Measurements from ENCODE around the gene SOCS6. TPM values are rescaled to one million over a fixed set of nuclear protein-coding genes. Genes with fewer than 3 reads are reported as not detected.

Gene SOCS6
- total and polyA plus RNA-seq, 2 donors (not counting 3 experiments of a cell fraction or from before 2014, with no cell fraction given): 8.6 to 15.0 TPM

- POLR2A ChIA-PET: no interaction called here
Measured at GRCh38 chr18:70362258-70362657, 73.4 kb downstream of the SOCS6 start.

GRCh38 chr18:70363861-70364260 is 75.0 kb downstream of the SOCS6 start:
- H4K20me1 ChIP-seq (replicated peaks; ENCODE audit: control insufficient read depth, extremely low read depth, insufficient read depth, low read length): no peaks in the 10 kb centered on the region
- H3K9ac ChIP-seq (replicated peaks; ENCODE audit: extremely low read depth, insufficient read depth, low read length): no peak overlapping the region
- intact Hi-C loops (cut with micrococcal nuclease) (no loop called here), dilution Hi-C loops (cut with MboI; ENCODE audit: extremely low pct_ligation_motif_present, low sequenced_read_pairs) (no loop called here)
- peaks cover 0 to 3% of the 10 kb centered on the region in 2 experiments for H3K27me3 ChIP-seq (ENCODE audit: control insufficient read depth in 2 of 2, insufficient read depth in 2 of 2, low read length in 2 of 2)
- H2AFZ ChIP-seq (ENCODE audit: low read depth, low read length): no peak overlapping the region
- no peaks in the 10 kb centered on the region for H3K79me2 ChIP-seq (ENCODE audit: control insufficient read depth, insufficient read depth, low read length)
- peak; percentile 72 for FAIRE-seq
- no peak overlapping the region for H3K4me2 ChIP-seq (ENCODE audit: insufficient read depth, low read length)
- no TSS peak for BruUV-seq (replicated peaks)
- ChIA-PET POLR2A (interaction anchor here (0.6 kb wide), 1 partner anchor 28 kb away, joined by 4 read pairs; no protein-coding TSS in a partner anchor), CTCF (interaction anchor here (2.3 kb wide), 1 partner anchor 70 kb away, joined by 8 read pairs; no protein-coding TSS in a partner anchor)
- DNase-seq (ENCODE audit: low read depth, low spot score): peak; percentile 56
- no peaks in the 10 kb centered on the region for H3K36me3 ChIP-seq (ENCODE audit: control insufficient read depth in 2 of 2, extremely low read depth in 1 of 2, insufficient read depth in 2 of 2, low read length in 2 of 2)
- no peak overlapping the region for H3K27ac ChIP-seq (ENCODE audit: insufficient read depth, low read depth, low read length)
- no peaks in the 10 kb centered on the region for H3K9me3 ChIP-seq (replicated peaks; ENCODE audit: control insufficient read depth, insufficient read depth, low read length)
- H3K4me1 ChIP-seq (ENCODE audit: control insufficient read depth, extremely low read depth, insufficient read depth, low read length): no peaks in the 10 kb centered on the region
- no peaks in the 10 kb centered on the region for H3K9me1 ChIP-seq (replicated peaks; ENCODE audit: control insufficient read depth, extremely low read depth, insufficient read depth, low read length)
- no peak overlapping the region for H3K4me3 ChIP-seq (replicated peaks in 1 of 3; ENCODE audit: insufficient read depth in 1 of 3, low read depth in 1 of 3, low read length in 3 of 3)
- peak; percentile 14 for TF ChIP-seq FOS (IDR thresholded peaks at IDR 0.05; ENCODE audit: borderline replicate concordance, insufficient read depth, low read length)
- TF ChIP-seq, protein P1, sequence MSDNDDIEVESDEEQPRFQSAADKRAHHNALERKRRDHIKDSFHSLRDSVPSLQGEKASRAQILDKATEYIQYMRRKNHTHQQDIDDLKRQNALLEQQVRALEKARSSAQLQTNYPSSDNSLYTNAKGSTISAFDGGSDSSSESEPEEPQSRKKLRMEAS (IDR thresholded peaks at IDR 0.05; ENCODE audit: insufficient read depth, insufficient read length): no peak
- TF ChIP-seq GATA2 (IDR thresholded peaks at IDR 0.05; ENCODE audit: insufficient read depth, insufficient read length, low read depth, low read length): no peak
- TF ChIP-seq POLR2AphosphoS5 (IDR thresholded peaks at IDR 0.05; ENCODE audit: insufficient read depth, low read depth, low read length): no peak
- TF ChIP-seq MYC (IDR thresholded peaks at IDR 0.05; ENCODE audit: low read depth, low read length): no peak

More at GRCh38 chr18:70362258-70362657, 73.4 kb downstream of the SOCS6 start:
- dilution Hi-C loops (cut with MboI; ENCODE audit: extremely low pct_ligation_motif_present, low sequenced_read_pairs) (no loop called here), intact Hi-C loops (cut with micrococcal nuclease) (no loop called here)
- Histone ChIP-seq H3K4me3 (replicated peaks in 1 of 3; ENCODE audit: insufficient read depth in 1 of 3, low read depth in 1 of 3, low read length in 3 of 3) (no peak overlapping the region), H3K9ac (replicated peaks; ENCODE audit: extremely low read depth, insufficient read depth, low read length) (no peak overlapping the region), H2AFZ (ENCODE audit: low read depth, low read length) (no peak overlapping the region), H3K4me1 (ENCODE audit: control insufficient read depth, extremely low read depth, insufficient read depth, low read length) (peaks cover 7% of the 10 kb centered on the region), H4K20me1 (replicated peaks; ENCODE audit: control insufficient read depth, extremely low read depth, insufficient read depth, low read length) (no peaks in the 10 kb centered on the region), H3K27ac (ENCODE audit: insufficient read depth, low read depth, low read length) (no peak overlapping the region), H3K27me3 (ENCODE audit: control insufficient read depth in 2 of 2, insufficient read depth in 2 of 2, low read length in 2 of 2) (peaks cover 0 to 3% of the 10 kb centered on the region in 2 experiments), H3K9me3 (replicated peaks; ENCODE audit: control insufficient read depth, insufficient read depth, low read length) (no peaks in the 10 kb centered on the region), H3K36me3 (ENCODE audit: control insufficient read depth in 2 of 2, extremely low read depth in 1 of 2, insufficient read depth in 2 of 2, low read length in 2 of 2) (no peaks in the 10 kb centered on the region), H3K9me1 (replicated peaks; ENCODE audit: control insufficient read depth, extremely low read depth, insufficient read depth, low read length) (no peaks in the 10 kb centered on the region), H3K79me2 (ENCODE audit: control insufficient read depth, insufficient read depth, low read length) (no peaks in the 10 kb centered on the region), H3K4me2 (ENCODE audit: insufficient read depth, low read length) (no peak overlapping the region)
- FAIRE-seq (no peak), DNase-seq (ENCODE audit: low read depth, low spot score) (no peak)
- TF ChIP-seq POLR2A (IDR thresholded peaks at IDR 0.05; ENCODE audit: low read depth, low read length) (no peak), POLR2AphosphoS5 (IDR thresholded peaks at IDR 0.05; ENCODE audit: insufficient read depth, low read depth, low read length) (no peak), EZH2 (IDR thresholded peaks at IDR 0.05; ENCODE audit: borderline replicate concordance, low read depth, low read length, severe bottlenecking) (no peak), MYC (IDR thresholded peaks at IDR 0.05; ENCODE audit: low read depth, low read length) (no peak)
- TF ChIP-seq, protein P2, sequence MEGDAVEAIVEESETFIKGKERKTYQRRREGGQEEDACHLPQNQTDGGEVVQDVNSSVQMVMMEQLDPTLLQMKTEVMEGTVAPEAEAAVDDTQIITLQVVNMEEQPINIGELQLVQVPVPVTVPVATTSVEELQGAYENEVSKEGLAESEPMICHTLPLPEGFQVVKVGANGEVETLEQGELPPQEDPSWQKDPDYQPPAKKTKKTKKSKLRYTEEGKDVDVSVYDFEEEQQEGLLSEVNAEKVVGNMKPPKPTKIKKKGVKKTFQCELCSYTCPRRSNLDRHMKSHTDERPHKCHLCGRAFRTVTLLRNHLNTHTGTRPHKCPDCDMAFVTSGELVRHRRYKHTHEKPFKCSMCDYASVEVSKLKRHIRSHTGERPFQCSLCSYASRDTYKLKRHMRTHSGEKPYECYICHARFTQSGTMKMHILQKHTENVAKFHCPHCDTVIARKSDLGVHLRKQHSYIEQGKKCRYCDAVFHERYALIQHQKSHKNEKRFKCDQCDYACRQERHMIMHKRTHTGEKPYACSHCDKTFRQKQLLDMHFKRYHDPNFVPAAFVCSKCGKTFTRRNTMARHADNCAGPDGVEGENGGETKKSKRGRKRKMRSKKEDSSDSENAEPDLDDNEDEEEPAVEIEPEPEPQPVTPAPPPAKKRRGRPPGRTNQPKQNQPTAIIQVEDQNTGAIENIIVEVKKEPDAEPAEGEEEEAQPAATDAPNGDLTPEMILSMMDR (IDR thresholded peaks at IDR 0.05; ENCODE audit: extremely low read depth in 1 of 2, insufficient read depth in 1 of 2, low read depth in 1 of 2, low read length in 2 of 2): no peak
- BruUV-seq (replicated peaks): no TSS peak
- CTCF ChIA-PET: interaction anchor here (2.3 kb wide), 1 partner anchor 72 kb away, joined by 8 read pairs; no protein-coding TSS in a partner anchor

All from endothelial cell of umbilical vein (primary cell).